Tibial artery (tissue), 4 donors: ENCODE measurements around the gene KDM1B.

Source experiments
- DNase-seq, 2 donors: peaks; one replicate each; pipeline ENCODE4 v3.0.0-alpha.2; 2019
- H3K27ac ChIP-seq, 2 donors: fragments of 200-600 bp; sonication (generic) in 1 of 2; 1 replicate in 1 of 2; 2 replicates in 1 of 2; pipeline ENCODE4 v1.5.1; 2018 to 2019; ENCODE audit warnings: mild to moderate bottlenecking in 1 of 2
- H3K27me3 ChIP-seq, 2 donors: fragments of 200-600 bp; sonication (generic) in 1 of 2; one replicate each; pipeline versions ENCODE4 v1.5.1 to v1.6.0; 2016 to 2019
- H3K36me3 ChIP-seq, 3 donors: fragments of 200-600 bp; sonication (generic) in 2 of 3; one replicate each; pipeline ENCODE4 v1.5.1; 2016 to 2019; ENCODE audit warnings: mild to moderate bottlenecking in 2 of 3
- H3K4me1 ChIP-seq, 4 donors: fragments of 200-600 bp; sonication (generic) in 2 of 4; 1 replicate in 3 of 4; 2 replicates in 1 of 4; pipeline ENCODE4 v1.5.1; 2016 to 2019
- H3K4me3 ChIP-seq, 2 donors: fragments of 200-600 bp; sonication (generic) in 1 of 2; 1 replicate in 1 of 2; 2 replicates in 1 of 2; pipeline ENCODE4 v1.5.1; 2018 to 2019; ENCODE audit warnings: mild to moderate bottlenecking in 2 of 2
- H3K9me3 ChIP-seq, 3 donors: fragments of 200-600 bp; sonication (generic) in 1 of 3; one replicate each; pipeline ENCODE4 v1.5.1; 2016 to 2019
- CTCF ChIP-seq, 2 experiments: fragments of 200-600 bp in 1 of 2; fragments of 450-650 bp in 1 of 2; IDR thresholded peaks; one replicate each; pipeline ENCODE4 v1.5.1; 2017 to 2019; ENCODE audit warnings: antibody characterized with exemption in 2 of 2, mild to moderate bottlenecking in 1 of 2, moderate library complexity in 1 of 2
- intact Hi-C: fragments of 100-400 bp; cut with DNase I; formaldehyde crosslinking; loops from one replicate; pipeline ENCODE4 v1.15.0; 2023; ENCODE audit warnings: low total_unique reads

The KDM1B gene

GRCh38 chr6:18261877-18262276 is 106.7 kb downstream of the KDM1B start:
- Histone ChIP-seq H3K4me1 (peaks cover 0 to 35% (median 24%) of the 10 kb centered on the region in 4 donors), H3K27ac (no peak overlapping the region), H3K27me3 (no peaks in the 10 kb centered on the region), H3K36me3 (peaks cover 0 to 9% (median 8%) of the 10 kb centered on the region in 3 donors), H3K4me3 (no peak overlapping the region), H3K9me3 (no peaks in the 10 kb centered on the region)
- no peak for TF ChIP-seq CTCF (IDR thresholded peaks at IDR 0.05)
- DNase-seq, result no peak
- intact Hi-C loops, result loop anchor here (10.0 kb wide), 1 partner anchor 107 kb away; the partner anchor contains the start of genes KDM1B and TPMT

- TF ChIP-seq CTCF (IDR thresholded peaks at IDR 0.05), result no peak
- Histone ChIP-seq H3K27me3 (no peaks in the 10 kb centered on the region), H3K27ac (peak overlapping the region; percentile 86 to 98), H3K4me3 (peak overlapping the region; percentile 86 to 99), H3K36me3 (no peaks in the 10 kb centered on the region), H3K4me1 (peaks cover 0 to 35% (median 24%) of the 10 kb centered on the region in 4 donors), H3K9me3 (no peaks in the 10 kb centered on the region)
- no peak for DNase-seq
- intact Hi-C loops, result loop anchor here (10.0 kb wide), 1 partner anchor 108 kb away; the partner anchor contains the start of genes KDM1B and TPMT
Measured at GRCh38 chr6:18262702-18263417, 107.6 kb downstream of the KDM1B start.

DNA sequence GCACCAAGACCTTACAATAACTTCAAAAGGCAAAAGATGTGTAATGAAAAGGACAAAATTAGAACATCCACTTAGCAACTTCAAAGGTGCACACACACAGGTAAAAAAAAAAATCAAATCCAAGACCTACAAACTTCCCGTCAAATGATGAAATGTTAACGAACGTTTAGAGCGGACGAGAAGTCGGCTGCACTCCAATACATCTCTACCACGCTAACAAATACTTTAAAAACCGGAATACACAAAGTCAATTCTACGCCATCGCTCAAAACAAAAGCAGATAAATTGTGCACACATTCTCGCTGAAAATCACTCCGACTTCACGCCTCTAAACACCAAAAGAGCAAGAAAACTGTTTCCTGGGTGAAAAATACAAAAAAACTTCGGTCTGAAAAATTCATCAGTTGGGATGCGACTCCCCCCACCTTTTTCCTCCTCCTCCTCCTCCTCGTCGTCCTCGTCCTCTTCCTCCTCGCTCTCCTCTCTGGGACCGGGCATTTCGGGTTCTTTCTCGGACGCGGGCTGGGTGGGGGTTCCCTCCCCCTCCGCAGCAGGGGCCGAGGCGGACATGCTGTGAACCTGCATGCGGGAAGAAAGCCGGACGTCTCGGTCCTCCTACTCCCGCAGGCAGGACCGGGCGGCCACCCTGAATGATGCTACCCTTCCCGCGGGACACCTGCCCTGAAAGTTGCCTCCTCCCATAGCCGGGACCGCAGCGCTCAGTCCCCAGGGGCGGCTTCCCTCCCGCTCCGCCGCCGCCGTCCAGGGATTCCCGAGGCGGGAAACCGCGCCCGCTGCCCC is 108.4 kb downstream of the KDM1B start:
- peak in 1 of 2 donors; percentile 72 for DNase-seq
- no peaks in the 10 kb centered on the region for H3K27me3 ChIP-seq
- no peak for TF ChIP-seq CTCF (IDR thresholded peaks at IDR 0.05)
- no peaks in the 10 kb centered on the region for H3K9me3 ChIP-seq
- H3K4me1 ChIP-seq, result peaks cover 0 to 35% (median 24%) of the 10 kb centered on the region in 4 donors
- H3K27ac ChIP-seq, result peak overlapping the region; percentile 86 to 98
- H3K36me3 ChIP-seq, result no peaks in the 10 kb centered on the region
- H3K4me3 ChIP-seq, result peak overlapping the region; percentile 86 to 99
- intact Hi-C loops, result loop anchor here (10.0 kb wide), 1 partner anchor 109 kb away; the partner anchor contains the start of genes KDM1B and TPMT

DNA sequence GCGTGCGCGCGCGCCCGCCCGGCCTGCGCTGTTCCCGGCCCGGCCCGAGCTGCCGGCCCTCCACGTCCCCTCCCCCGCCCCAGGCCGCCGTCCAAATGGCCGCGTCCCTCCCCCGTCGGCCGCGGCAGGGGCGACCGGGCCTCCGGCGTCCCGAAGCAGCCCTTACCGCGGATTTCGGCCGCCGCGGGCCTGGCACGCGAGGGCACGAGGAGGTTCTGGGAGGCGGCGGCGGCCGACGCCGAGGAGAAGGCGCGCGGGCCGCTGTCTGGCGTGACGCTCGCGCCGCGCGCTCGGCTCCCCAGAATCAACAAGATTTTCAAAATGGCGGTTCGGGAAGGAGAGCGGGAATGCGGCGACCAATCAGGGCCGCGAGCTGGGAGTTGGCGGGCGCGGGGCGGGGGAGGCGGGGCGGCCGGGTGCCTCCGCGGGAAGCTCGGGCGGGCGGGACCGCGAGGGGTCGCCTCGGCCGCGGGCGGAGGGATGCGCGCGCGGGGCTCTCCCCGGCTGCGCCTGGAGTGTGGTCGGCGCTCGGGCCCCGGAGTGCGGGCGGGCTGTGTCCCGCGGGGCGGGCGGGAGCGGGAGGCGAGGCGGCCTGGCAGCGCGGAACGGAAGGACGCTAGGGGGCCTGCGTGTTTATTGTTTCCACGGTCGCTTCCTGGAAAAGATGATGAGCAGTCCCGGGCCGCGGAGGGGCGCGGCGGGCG is 109.1 kb downstream of the KDM1B start, which contains the start of gene DEK:
Gene DEK, minus strand, starts transcription at position 312 of the 704 bp plus-strand sequence. CDS start 543 bp downstream, outside the sequence.
- TF ChIP-seq CTCF (IDR thresholded peaks at IDR 0.05), result peak; percentile 57 to 59
- H3K9me3 ChIP-seq, result no peaks in the 10 kb centered on the region
- no peaks in the 10 kb centered on the region for H3K36me3 ChIP-seq
- H3K27me3 ChIP-seq, result no peaks in the 10 kb centered on the region
- DNase-seq, result peak; percentile 83 to 91
- H3K4me1 ChIP-seq, result peaks cover 0 to 35% (median 24%) of the 10 kb centered on the region in 4 donors
- intact Hi-C loops, result loop anchor here (10.0 kb wide), 1 partner anchor 110 kb away; the partner anchor contains the start of genes KDM1B and TPMT
- H3K27ac ChIP-seq, result peak within 1 kb of the TSS; percentile 86 to 98
- peak within 1 kb of the TSS; percentile 86 to 99 for H3K4me3 ChIP-seq

GRCh38 chr6:18264923-18265377 is 109.7 kb downstream of the KDM1B start:
- no peak for TF ChIP-seq CTCF (IDR thresholded peaks at IDR 0.05)
- Histone ChIP-seq H3K27me3 (no peaks in the 10 kb centered on the region), H3K4me1 (peaks cover 0 to 30% (median 24%) of the 10 kb centered on the region in 4 donors), H3K9me3 (no peaks in the 10 kb centered on the region), H3K36me3 (no peaks in the 10 kb centered on the region), H3K27ac (peak overlapping the region; percentile 86 to 98), H3K4me3 (peak overlapping the region; percentile 86 to 99)
- DNase-seq, result no peak
- intact Hi-C loops, result loop anchor here (10.0 kb wide), 1 partner anchor 110 kb away; the partner anchor contains the start of genes KDM1B and TPMT
